Measurements from ENCODE around the gene PRRX1.
A peak's percentile ranks its signal among the peaks of the same experiment; 100 is the strongest.

Gene PRRX1

DNA sequence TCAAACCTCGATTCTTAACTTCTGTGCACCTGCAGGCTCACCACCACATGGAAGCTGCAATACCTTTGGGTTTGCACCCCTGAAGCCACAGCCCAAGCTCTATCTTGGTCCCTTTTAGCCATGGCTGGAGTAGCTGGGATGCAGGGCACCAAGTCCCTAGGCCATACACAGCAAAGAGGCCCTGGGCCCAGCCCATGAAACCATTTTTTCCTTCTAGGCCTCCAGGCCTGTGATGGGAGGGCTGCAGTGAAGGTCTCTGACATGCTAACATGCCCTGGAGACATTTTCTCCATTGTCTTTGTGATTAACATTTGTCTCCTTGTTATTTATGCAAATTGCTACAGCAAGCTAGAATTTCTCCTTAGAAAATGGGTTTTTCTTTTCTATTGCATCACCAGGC is 79.2 kb downstream of the PRRX1 start:
- no peaks in the 10 kb centered on the region for H3K4me1 ChIP-seq (ENCODE audit: control insufficient read depth, insufficient read depth, low read length)
- CTCF ChIA-PET: no interaction called here
- POLR2A ChIA-PET: no interaction called here
- H3K36me3 ChIP-seq (ENCODE audit: control insufficient read depth in 2 of 2, insufficient read depth in 1 of 2, low read length in 2 of 2): no peaks in the 10 kb centered on the region
- H3K9me3 ChIP-seq (ENCODE audit: control insufficient read depth, insufficient read depth, low read depth, low read length): no peaks in the 10 kb centered on the region
- H3K4me3 ChIP-seq (ENCODE audit: low read depth, low read length): no peak overlapping the region
- TF ChIP-seq ZNF585B (tag by site-specific recombination; IDR thresholded peaks at IDR 0.05) (peak; percentile 93), ZNF529 (tag by site-specific recombination; IDR thresholded peaks at IDR 0.05; ENCODE audit: insufficient replicate concordance) (no peak)
- no peak overlapping the region for H3K27ac ChIP-seq (ENCODE audit: extremely low read depth, low read depth, low read length)

DNA sequence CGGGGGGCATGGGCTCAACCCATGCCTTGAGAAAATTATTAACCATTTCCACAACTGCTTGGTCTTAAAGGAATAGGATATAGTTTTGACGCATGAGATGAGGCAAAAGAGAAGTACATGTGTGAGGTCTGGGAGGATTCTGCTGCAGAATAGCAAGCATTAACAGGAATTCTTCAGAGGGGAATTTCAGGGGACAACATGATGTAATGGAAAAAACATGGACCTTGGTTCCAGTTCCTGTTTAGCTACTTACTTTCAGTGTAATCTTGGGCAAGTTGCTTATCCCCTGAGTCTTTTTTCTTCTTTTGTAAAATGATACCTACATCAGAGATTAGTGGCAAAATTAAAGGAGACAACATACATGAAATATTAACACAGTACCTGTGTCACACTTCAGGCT is 85.6 kb downstream of the PRRX1 start:
- no peak for TF ChIP-seq ZSCAN23 (tag by site-specific recombination; IDR thresholded peaks at IDR 0.05)
- TF ChIP-seq, protein P1, sequence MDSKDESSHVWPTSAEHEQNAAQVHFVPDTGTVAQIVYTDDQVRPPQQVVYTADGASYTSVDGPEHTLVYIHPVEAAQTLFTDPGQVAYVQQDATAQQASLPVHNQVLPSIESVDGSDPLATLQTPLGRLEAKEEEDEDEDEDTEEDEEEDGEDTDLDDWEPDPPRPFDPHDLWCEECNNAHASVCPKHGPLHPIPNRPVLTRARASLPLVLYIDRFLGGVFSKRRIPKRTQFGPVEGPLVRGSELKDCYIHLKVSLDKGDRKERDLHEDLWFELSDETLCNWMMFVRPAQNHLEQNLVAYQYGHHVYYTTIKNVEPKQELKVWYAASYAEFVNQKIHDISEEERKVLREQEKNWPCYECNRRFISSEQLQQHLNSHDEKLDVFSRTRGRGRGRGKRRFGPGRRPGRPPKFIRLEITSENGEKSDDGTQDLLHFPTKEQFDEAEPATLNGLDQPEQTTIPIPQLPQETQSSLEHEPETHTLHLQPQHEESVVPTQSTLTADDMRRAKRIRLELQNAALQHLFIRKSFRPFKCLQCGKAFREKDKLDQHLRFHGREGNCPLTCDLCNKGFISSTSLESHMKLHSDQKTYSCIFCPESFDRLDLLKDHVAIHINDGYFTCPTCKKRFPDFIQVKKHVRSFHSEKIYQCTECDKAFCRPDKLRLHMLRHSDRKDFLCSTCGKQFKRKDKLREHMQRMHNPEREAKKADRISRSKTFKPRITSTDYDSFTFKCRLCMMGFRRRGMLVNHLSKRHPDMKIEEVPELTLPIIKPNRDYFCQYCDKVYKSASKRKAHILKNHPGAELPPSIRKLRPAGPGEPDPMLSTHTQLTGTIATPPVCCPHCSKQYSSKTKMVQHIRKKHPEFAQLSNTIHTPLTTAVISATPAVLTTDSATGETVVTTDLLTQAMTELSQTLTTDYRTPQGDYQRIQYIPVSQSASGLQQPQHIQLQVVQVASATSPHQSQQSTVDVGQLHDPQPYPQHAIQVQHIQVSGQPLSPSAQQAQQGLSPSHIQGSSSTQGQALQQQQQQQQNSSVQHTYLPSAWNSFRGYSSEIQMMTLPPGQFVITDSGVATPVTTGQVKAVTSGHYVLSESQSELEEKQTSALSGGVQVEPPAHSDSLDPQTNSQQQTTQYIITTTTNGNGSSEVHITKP (tag by site-specific recombination; IDR thresholded peaks at IDR 0.05): peak; percentile 54
- Histone ChIP-seq H3K27ac (ENCODE audit: extremely low read depth, low read depth, low read length) (no peak overlapping the region), H3K36me3 (ENCODE audit: control insufficient read depth in 2 of 2, insufficient read depth in 1 of 2, low read length in 2 of 2) (no peaks in the 10 kb centered on the region), H3K4me1 (ENCODE audit: control insufficient read depth, insufficient read depth, low read length) (no peaks in the 10 kb centered on the region), H3K4me3 (ENCODE audit: low read depth, low read length) (no peak overlapping the region), H3K9me3 (ENCODE audit: control insufficient read depth, insufficient read depth, low read depth, low read length) (no peaks in the 10 kb centered on the region)
- POLR2A ChIA-PET: no interaction called here
- CTCF ChIA-PET: no interaction called here

DNA sequence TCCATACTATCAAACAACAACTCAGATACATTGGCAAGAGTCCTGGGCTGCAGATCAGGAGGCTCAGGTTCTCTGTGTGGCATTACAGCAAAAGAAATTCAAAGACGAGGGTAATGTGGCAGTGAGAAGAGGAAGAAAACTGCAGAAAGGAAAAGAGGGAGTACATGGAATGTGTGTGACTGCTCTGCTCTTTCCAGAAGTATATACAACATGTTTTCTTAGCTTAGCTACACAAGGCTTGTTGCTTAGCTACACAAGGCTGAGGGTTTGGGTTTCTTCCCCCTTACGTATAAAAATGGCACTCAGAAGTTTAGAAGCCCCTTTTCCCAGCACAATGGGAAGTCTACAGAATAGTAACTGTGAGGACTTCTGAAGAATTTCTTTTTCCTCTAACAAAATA is 86.0 kb downstream of the PRRX1 start:
- CTCF ChIA-PET: no interaction called here
- no peaks in the 10 kb centered on the region for H3K9me3 ChIP-seq (ENCODE audit: control insufficient read depth, insufficient read depth, low read depth, low read length)

DNA sequence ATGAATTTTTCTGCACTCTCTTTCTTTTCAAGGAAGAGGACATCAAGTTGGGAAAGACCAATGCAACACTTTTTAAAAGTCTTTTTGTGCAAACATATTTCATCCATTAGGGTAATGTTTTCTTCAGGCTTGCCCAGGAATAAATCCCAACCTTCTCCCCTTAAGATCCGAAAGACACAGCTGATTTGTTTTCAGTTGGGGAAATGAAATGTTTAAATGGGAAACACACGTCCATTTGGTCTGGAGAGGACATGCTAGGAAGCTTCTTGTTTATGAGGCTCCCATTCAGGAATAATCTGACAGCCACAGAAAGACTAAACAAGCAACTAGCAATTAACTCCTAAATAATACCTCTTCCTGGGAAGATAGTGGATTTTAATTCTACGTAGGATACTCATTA is 91.9 kb downstream of the PRRX1 start:
- Histone ChIP-seq H3K9me3 (ENCODE audit: control insufficient read depth, insufficient read depth, low read depth, low read length) (no peaks in the 10 kb centered on the region), H3K4me1 (ENCODE audit: control insufficient read depth, insufficient read depth, low read length) (no peaks in the 10 kb centered on the region), H3K4me3 (ENCODE audit: low read depth, low read length) (no peak overlapping the region), H3K27ac (ENCODE audit: extremely low read depth, low read depth, low read length) (no peak overlapping the region), H3K36me3 (ENCODE audit: control insufficient read depth in 2 of 2, insufficient read depth in 1 of 2, low read length in 2 of 2) (no peaks in the 10 kb centered on the region)
- ChIA-PET POLR2A (no interaction called here), CTCF (interaction anchor here (1.1 kb wide), 1 partner anchor 10 kb away, joined by 3 read pairs; no protein-coding TSS in a partner anchor)
- TF ChIP-seq, protein P2, sequence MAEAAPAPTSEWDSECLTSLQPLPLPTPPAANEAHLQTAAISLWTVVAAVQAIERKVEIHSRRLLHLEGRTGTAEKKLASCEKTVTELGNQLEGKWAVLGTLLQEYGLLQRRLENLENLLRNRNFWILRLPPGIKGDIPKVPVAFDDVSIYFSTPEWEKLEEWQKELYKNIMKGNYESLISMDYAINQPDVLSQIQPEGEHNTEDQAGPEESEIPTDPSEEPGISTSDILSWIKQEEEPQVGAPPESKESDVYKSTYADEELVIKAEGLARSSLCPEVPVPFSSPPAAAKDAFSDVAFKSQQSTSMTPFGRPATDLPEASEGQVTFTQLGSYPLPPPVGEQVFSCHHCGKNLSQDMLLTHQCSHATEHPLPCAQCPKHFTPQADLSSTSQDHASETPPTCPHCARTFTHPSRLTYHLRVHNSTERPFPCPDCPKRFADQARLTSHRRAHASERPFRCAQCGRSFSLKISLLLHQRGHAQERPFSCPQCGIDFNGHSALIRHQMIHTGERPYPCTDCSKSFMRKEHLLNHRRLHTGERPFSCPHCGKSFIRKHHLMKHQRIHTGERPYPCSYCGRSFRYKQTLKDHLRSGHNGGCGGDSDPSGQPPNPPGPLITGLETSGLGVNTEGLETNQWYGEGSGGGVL (tag by site-specific recombination; IDR thresholded peaks at IDR 0.05): no peak
- TF ChIP-seq, protein P3, sequence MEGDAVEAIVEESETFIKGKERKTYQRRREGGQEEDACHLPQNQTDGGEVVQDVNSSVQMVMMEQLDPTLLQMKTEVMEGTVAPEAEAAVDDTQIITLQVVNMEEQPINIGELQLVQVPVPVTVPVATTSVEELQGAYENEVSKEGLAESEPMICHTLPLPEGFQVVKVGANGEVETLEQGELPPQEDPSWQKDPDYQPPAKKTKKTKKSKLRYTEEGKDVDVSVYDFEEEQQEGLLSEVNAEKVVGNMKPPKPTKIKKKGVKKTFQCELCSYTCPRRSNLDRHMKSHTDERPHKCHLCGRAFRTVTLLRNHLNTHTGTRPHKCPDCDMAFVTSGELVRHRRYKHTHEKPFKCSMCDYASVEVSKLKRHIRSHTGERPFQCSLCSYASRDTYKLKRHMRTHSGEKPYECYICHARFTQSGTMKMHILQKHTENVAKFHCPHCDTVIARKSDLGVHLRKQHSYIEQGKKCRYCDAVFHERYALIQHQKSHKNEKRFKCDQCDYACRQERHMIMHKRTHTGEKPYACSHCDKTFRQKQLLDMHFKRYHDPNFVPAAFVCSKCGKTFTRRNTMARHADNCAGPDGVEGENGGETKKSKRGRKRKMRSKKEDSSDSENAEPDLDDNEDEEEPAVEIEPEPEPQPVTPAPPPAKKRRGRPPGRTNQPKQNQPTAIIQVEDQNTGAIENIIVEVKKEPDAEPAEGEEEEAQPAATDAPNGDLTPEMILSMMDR (tag by site-specific recombination; IDR thresholded peaks at IDR 0.05): no peak
- TF ChIP-seq, protein P4, sequence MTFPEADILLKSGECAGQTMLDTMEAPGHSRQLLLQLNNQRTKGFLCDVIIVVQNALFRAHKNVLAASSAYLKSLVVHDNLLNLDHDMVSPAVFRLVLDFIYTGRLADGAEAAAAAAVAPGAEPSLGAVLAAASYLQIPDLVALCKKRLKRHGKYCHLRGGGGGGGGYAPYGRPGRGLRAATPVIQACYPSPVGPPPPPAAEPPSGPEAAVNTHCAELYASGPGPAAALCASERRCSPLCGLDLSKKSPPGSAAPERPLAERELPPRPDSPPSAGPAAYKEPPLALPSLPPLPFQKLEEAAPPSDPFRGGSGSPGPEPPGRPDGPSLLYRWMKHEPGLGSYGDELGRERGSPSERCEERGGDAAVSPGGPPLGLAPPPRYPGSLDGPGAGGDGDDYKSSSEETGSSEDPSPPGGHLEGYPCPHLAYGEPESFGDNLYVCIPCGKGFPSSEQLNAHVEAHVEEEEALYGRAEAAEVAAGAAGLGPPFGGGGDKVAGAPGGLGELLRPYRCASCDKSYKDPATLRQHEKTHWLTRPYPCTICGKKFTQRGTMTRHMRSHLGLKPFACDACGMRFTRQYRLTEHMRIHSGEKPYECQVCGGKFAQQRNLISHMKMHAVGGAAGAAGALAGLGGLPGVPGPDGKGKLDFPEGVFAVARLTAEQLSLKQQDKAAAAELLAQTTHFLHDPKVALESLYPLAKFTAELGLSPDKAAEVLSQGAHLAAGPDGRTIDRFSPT (tag by site-specific recombination; IDR thresholded peaks at IDR 0.05): no peak
- TF ChIP-seq GFI1B (tag by site-specific recombination; IDR thresholded peaks at IDR 0.05) (no peak), SALL2 (tag by site-specific recombination; IDR thresholded peaks at IDR 0.05; ENCODE audit: borderline replicate concordance) (no peak)
- TF ChIP-seq, protein P5, sequence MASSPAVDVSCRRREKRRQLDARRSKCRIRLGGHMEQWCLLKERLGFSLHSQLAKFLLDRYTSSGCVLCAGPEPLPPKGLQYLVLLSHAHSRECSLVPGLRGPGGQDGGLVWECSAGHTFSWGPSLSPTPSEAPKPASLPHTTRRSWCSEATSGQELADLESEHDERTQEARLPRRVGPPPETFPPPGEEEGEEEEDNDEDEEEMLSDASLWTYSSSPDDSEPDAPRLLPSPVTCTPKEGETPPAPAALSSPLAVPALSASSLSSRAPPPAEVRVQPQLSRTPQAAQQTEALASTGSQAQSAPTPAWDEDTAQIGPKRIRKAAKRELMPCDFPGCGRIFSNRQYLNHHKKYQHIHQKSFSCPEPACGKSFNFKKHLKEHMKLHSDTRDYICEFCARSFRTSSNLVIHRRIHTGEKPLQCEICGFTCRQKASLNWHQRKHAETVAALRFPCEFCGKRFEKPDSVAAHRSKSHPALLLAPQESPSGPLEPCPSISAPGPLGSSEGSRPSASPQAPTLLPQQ (tag by site-specific recombination; IDR thresholded peaks at IDR 0.05): no peak

More for the DNA sequence above, 86.0 kb downstream of the PRRX1 start:
- POLR2A ChIA-PET: no interaction called here
- H3K27ac ChIP-seq (ENCODE audit: extremely low read depth, low read depth, low read length): no peak overlapping the region
- H3K4me1 ChIP-seq (ENCODE audit: control insufficient read depth, insufficient read depth, low read length): no peaks in the 10 kb centered on the region
- no peak overlapping the region for H3K4me3 ChIP-seq (ENCODE audit: low read depth, low read length)
- TF ChIP-seq ZNF571 (tag by site-specific recombination; IDR thresholded peaks at IDR 0.05) (no peak), ZNF624 (tag by site-specific recombination; IDR thresholded peaks at IDR 0.05) (no peak), KLF16 (tag by site-specific recombination; IDR thresholded peaks at IDR 0.05) (no peak), OSR2 (tag by site-specific recombination; IDR thresholded peaks at IDR 0.05) (no peak), SALL2 (tag by site-specific recombination; IDR thresholded peaks at IDR 0.05; ENCODE audit: borderline replicate concordance) (no peak), KLF7 (tag by site-specific recombination; IDR thresholded peaks at IDR 0.05; ENCODE audit: borderline replicate concordance) (no peak), ZNF792 (tag by site-specific recombination; IDR thresholded peaks at IDR 0.05) (no peak), ZNF239 (tag by site-specific recombination; IDR thresholded peaks at IDR 0.05) (no peak)
- TF ChIP-seq, protein P6, sequence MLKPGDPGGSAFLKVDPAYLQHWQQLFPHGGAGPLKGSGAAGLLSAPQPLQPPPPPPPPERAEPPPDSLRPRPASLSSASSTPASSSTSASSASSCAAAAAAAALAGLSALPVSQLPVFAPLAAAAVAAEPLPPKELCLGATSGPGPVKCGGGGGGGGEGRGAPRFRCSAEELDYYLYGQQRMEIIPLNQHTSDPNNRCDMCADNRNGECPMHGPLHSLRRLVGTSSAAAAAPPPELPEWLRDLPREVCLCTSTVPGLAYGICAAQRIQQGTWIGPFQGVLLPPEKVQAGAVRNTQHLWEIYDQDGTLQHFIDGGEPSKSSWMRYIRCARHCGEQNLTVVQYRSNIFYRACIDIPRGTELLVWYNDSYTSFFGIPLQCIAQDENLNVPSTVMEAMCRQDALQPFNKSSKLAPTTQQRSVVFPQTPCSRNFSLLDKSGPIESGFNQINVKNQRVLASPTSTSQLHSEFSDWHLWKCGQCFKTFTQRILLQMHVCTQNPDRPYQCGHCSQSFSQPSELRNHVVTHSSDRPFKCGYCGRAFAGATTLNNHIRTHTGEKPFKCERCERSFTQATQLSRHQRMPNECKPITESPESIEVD (tag by site-specific recombination; IDR thresholded peaks at IDR 0.05): no peak
- no peaks in the 10 kb centered on the region for H3K36me3 ChIP-seq (ENCODE audit: control insufficient read depth in 2 of 2, insufficient read depth in 1 of 2, low read length in 2 of 2)
